Measurements from ENCODE around the gene AQP7.
"Not testable (repeated sequence)": the region's sequence is repeated elsewhere in the genome, so short reads cannot be mapped to it uniquely, and the experiment has no call there.

The AQP7 gene

GRCh38 chr9:33402371-33402770 is at the start of gene AQP7:
AQP7 (minus strand) TSS chr9:33402568; CDS start chr9:33401262, 1,306 bp downstream.
- DNase-seq (ENCODE audit: low read depth, low spot score), result not testable (repeated sequence)

GRCh38 chr9:33450621-33451146 is 48.3 kb upstream of the AQP7 start:
- no peak for DNase-seq (ENCODE audit: low read depth, low spot score)

- no peak for DNase-seq (ENCODE audit: low read depth, low spot score)
Observed at GRCh38 chr9:33449715-33450114, 47.3 kb upstream of the AQP7 start.

GRCh38 chr9:33447799-33448553 is 45.6 kb upstream of the AQP7 start:
- DNase-seq (ENCODE audit: low read depth, low spot score), result no peak

- DNase-seq (ENCODE audit: low read depth, low spot score), result no peak
Observed at GRCh38 chr9:33446946-33447798, 44.8 kb upstream of the AQP7 start, which contains the start of gene AQP3. AQP3 (minus strand) TSS chr9:33447593; CDS start chr9:33447530, 63 bp downstream.

- DNase-seq (ENCODE audit: low read depth, low spot score), result no peak
Observed at GRCh38 chr9:33446240-33446945, 44.0 kb upstream of the AQP7 start.

- no peak for DNase-seq (ENCODE audit: low read depth, low spot score)
Observed at GRCh38 chr9:33445389-33446239, 43.2 kb upstream of the AQP7 start.

- DNase-seq (ENCODE audit: low read depth, low spot score), result no peak
Observed at GRCh38 chr9:33443464-33444154, 41.2 kb upstream of the AQP7 start.

- no peak for DNase-seq (ENCODE audit: low read depth, low spot score)
Observed at GRCh38 chr9:33443047-33443446, 40.7 kb upstream of the AQP7 start.

GRCh38 chr9:33442125-33442524 is 39.8 kb upstream of the AQP7 start:
- no peak for DNase-seq (ENCODE audit: low read depth, low spot score)

- no peak for DNase-seq (ENCODE audit: low read depth, low spot score)
Observed at GRCh38 chr9:33440609-33441008, 38.2 kb upstream of the AQP7 start.

GRCh38 chr9:33440204-33440603 is 37.8 kb upstream of the AQP7 start:
- DNase-seq (ENCODE audit: low read depth, low spot score), result no peak

GRCh38 chr9:33439731-33440130 is 37.4 kb upstream of the AQP7 start:
- DNase-seq (ENCODE audit: low read depth, low spot score), result no peak

- no peak for DNase-seq (ENCODE audit: low read depth, low spot score)
Observed at GRCh38 chr9:33438926-33439680, 36.7 kb upstream of the AQP7 start.

- DNase-seq (ENCODE audit: low read depth, low spot score), result no peak
Observed at GRCh38 chr9:33437898-33438297, 35.5 kb upstream of the AQP7 start.

- DNase-seq (ENCODE audit: low read depth, low spot score), result no peak
Observed at GRCh38 chr9:33437205-33437604, 34.8 kb upstream of the AQP7 start.

- DNase-seq (ENCODE audit: low read depth, low spot score), result no peak
Observed at GRCh38 chr9:33436445-33436844, 34.1 kb upstream of the AQP7 start.

GRCh38 chr9:33435821-33436277 is 33.5 kb upstream of the AQP7 start:
- DNase-seq (ENCODE audit: low read depth, low spot score), result no peak

- DNase-seq (ENCODE audit: low read depth, low spot score), result no peak
Observed at GRCh38 chr9:33434317-33435105, 32.1 kb upstream of the AQP7 start.

Data from brain pericyte (primary cell).